B cell (primary cell): ENCODE data around the gene ALG1. TPM values are rescaled to one million over a fixed set of nuclear protein-coding genes. Genes with fewer than 3 reads are reported as not detected.
A peak's percentile ranks its signal among the peaks of the same experiment; 100 is the strongest.

Source experiments
- ATAC-seq: fragments of 200-7000 bp; cut with Tn5 transposase; one replicate; pipeline ENCODE4 v1.10.0; 2021; ENCODE audit warnings: low read depth, mild to moderate bottlenecking, moderate number of reproducible peaks, moderate library complexity
- CTCF ChIA-PET: fragments of 350-600 bp; sonication (Branson Sonifier 250); formaldehyde crosslinking; loops from one replicate; lab custom pipeline; 2021; ENCODE audit warnings: antibody characterized with exemption, inconsistent platforms; lab: Charles Lee
- POLR2A ChIA-PET: fragments of 350-600 bp; sonication (Branson Sonifier 250); formaldehyde crosslinking; loops from one replicate; lab custom pipeline; 2021; ENCODE audit warnings: antibody characterized with exemption; lab: Charles Lee
- DNase-seq: peaks from one replicate; pipeline ENCODE4 v3.0.0; 2013
- H2AFZ ChIP-seq: 2 replicates; pipeline ENCODE4 v1.6.1; 2012; ENCODE audit warnings: mild to moderate bottlenecking, low read depth, low read length; ENCODE audit not compliant: insufficient read depth, poor library complexity, severe bottlenecking
- H3K27ac ChIP-seq, 2 donors: 1 replicate in 1 of 2; 2 replicates in 1 of 2; pipeline ENCODE4 v1.5.1; 2012 to 2013; ENCODE audit warnings: low read length in 2 of 2, mild to moderate bottlenecking in 2 of 2, moderate library complexity in 1 of 2
- H3K27me3 ChIP-seq, 4 experiments: fragments of 200-600 bp in 1 of 4; sonication (generic) in 1 of 4; replicated peaks in 1 of 4; 1 replicate in 2 of 4; 2 replicates in 2 of 4; pipeline versions ENCODE4 v1.6.1 to v1.7.0; 2013 to 2016; ENCODE audit warnings: low read length in 3 of 4, mild to moderate bottlenecking in 2 of 4, mixed read lengths in 1 of 4, moderate library complexity in 1 of 4; ENCODE audit not compliant: insufficient read depth in 4 of 4, control insufficient read depth in 3 of 4; ENCODE audit errors: control extremely low read depth in 1 of 4
- H3K36me3 ChIP-seq, 2 experiments: replicated peaks in 1 of 2; 1 replicate in 1 of 2; 2 replicates in 1 of 2; pipeline versions ENCODE4 v1.6.1 to v1.7.1; 2013; ENCODE audit warnings: low read length in 1 of 2; ENCODE audit not compliant: insufficient read depth in 2 of 2, control insufficient read depth in 1 of 2; ENCODE audit errors: control extremely low read depth in 1 of 2, extremely low read depth in 1 of 2
- H3K4me1 ChIP-seq, 2 donors: fragments of 200-600 bp in 1 of 2; sonication (generic) in 1 of 2; 1 replicate in 1 of 2; 2 replicates in 1 of 2; pipeline versions ENCODE4 v1.5.1 to v1.6.1; 2013 to 2017; ENCODE audit warnings: low read length in 2 of 2; ENCODE audit not compliant: control insufficient read depth in 2 of 2, insufficient read depth in 2 of 2
- H3K4me2 ChIP-seq: replicated peaks from 2 replicates; pipeline ENCODE3; 2012; ENCODE audit warnings: mild to moderate bottlenecking, low read depth, low read length; ENCODE audit not compliant: poor library complexity, severe bottlenecking
- H3K4me3 ChIP-seq, 5 experiments: fragments of 200-600 bp in 1 of 5; sonication (generic) in 1 of 5; 1 replicate in 3 of 5; 2 replicates in 2 of 5; pipeline versions ENCODE4 v1.5.1 to v1.7.0; 2011 to 2016; ENCODE audit warnings: low read length in 4 of 5, mild to moderate bottlenecking in 4 of 5, low read depth in 2 of 5, control low read depth in 1 of 5, moderate library complexity in 1 of 5; ENCODE audit not compliant: insufficient read depth in 1 of 5; ENCODE audit errors: control extremely low read depth in 1 of 5, extremely low read depth in 1 of 5
- H3K79me2 ChIP-seq: fragments of 200-600 bp; sonication (generic); one replicate; pipeline ENCODE4 v1.6.0; 2016; ENCODE audit warnings: low read length; ENCODE audit not compliant: control insufficient read depth, insufficient read depth
- H3K9ac ChIP-seq: fragments of 200-600 bp; sonication (generic); 2 replicates; pipeline ENCODE4 v1.6.1; 2017; ENCODE audit warnings: mild to moderate bottlenecking, low read length, moderate library complexity
- H3K9me3 ChIP-seq, 3 donors: one replicate each; pipeline versions ENCODE4 v1.6.1 to v1.7.1; 2013; ENCODE audit warnings: low read length in 2 of 3; ENCODE audit not compliant: control insufficient read depth in 2 of 3, insufficient read depth in 1 of 3; ENCODE audit errors: control extremely low read depth in 1 of 3
- H4K20me1 ChIP-seq: 2 replicates; pipeline ENCODE4 v1.6.0; 2012; ENCODE audit warnings: mild to moderate bottlenecking, low read length; ENCODE audit not compliant: insufficient read depth, control insufficient read depth, poor library complexity, severe bottlenecking
- H3K27ac Mint-ChIP-seq: one replicate; pipeline ENCODE4 v1.8.0; 2021; ENCODE audit warnings: mixed read lengths
- H3K27me3 Mint-ChIP-seq: one replicate; pipeline ENCODE4 v1.8.0; 2021; ENCODE audit warnings: mixed read lengths
- H3K4me1 Mint-ChIP-seq: one replicate; pipeline ENCODE4 v1.8.0; 2021; ENCODE audit warnings: mixed read lengths
- H3K4me3 Mint-ChIP-seq: one replicate; pipeline ENCODE4 v1.8.0; 2021; ENCODE audit warnings: mixed read lengths
- H3K9me3 Mint-ChIP-seq: one replicate; pipeline ENCODE4 v1.8.0; 2022; ENCODE audit warnings: mixed read lengths; ENCODE audit not compliant: insufficient read depth
- EZH2 ChIP-seq: IDR thresholded peaks from 2 replicates; pipeline ENCODE4 v1.6.1; 2012; ENCODE audit warnings: borderline replicate concordance, low read depth, mild to moderate bottlenecking, moderate library complexity, low read length; ENCODE audit not compliant: insufficient read depth, poor library complexity, severe bottlenecking
- WGBS: methylation state at CpG from one replicate; pipeline ENCODE4 v1.1.5; 2013; ENCODE audit warnings: missing lambda C conversion rate; ENCODE audit not compliant: insufficient coverage; 5-methylcytosine and 5-hydroxymethylcytosine counted together
- intact Hi-C: fragments of 100-400 bp; cut with micrococcal nuclease; formaldehyde crosslinking; loops from one replicate; pipeline ENCODE4 v1.10.0; 2022
- polyA minus RNA-seq: library from RNA; depleted of rRNA, polyadenylated mRNA; stranded (reverse); fragments of >200 nt; gene quantifications from 2 replicates; pipeline ENCODE4 v1.2.3, GENCODE V29; 2012
- polyA plus RNA-seq: library from polyadenylated mRNA; depleted of rRNA; stranded (reverse); fragments of >200 nt; gene quantifications from 2 replicates; pipeline ENCODE4 v1.2.3, GENCODE V29; 2012
- total RNA-seq, 2 donors: library from RNA; stranded (reverse); fragments of 120-200 nt in 1 of 2; gene quantifications; 1 replicate in 1 of 2; 2 replicates in 1 of 2; pipeline versions ENCODE4 v1.2.3 to v1.2.4, GENCODE V29; 2013 to 2022
- TF ChIP-seq, protein P1 (sequence below): fragments of 200-600 bp; IDR thresholded peaks from one replicate; pipeline ENCODE4 v1.8.0; 2022; ENCODE audit warnings: antibody characterized with exemption, mild to moderate bottlenecking

ALG1 gene
- total RNA-seq (24.2 and 26.3 TPM in 2 replicates), polyA plus RNA-seq (10.8 and 12.2 TPM in 2 replicates), polyA minus RNA-seq (14.5 and 15.9 TPM in 2 replicates)
- total RNA-seq (2013): 16.3 TPM

DNA sequence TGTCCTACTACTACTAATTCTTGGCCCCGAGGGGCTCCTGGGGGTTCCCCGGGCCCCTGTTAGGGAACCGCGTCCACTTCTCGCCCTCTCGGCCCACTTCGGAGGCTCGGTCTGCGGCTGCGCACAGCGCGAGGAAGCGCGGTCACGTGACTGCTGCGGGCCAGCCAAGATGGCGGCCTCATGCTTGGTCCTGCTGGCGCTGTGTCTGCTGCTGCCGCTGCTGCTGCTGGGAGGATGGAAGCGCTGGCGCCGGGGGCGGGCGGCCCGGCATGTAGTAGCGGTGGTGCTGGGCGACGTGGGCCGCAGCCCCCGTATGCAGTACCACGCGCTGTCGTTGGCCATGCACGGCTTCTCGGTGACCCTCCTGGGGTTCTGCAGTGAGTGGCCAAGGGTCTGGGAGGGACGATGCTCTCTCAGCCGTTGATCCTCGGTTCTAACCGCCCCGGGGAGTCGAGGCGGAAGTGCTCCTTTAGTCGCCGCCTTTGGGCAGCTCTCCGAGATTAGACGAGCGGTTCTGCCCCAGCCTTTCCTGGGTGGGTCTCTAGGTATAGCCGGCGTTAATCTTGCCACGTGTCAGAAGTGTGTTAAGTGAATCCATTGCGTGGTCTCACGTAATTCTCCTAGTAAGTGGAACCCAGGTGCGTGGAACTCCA, at the start of gene ALG1:
Gene ALG1, plus strand, starts transcription at position 163 of the 653 bp plus-strand sequence. Its CDS starts 7 bp downstream, at position 170.
- Mint-ChIP-seq H3K27ac (peak within 1 kb of the TSS; percentile 99), H3K4me3 (peak within 1 kb of the TSS; percentile 98), H3K4me1 (peaks cover 27% of the 10 kb centered on the region), H3K9me3 (no peaks in the 10 kb centered on the region), H3K27me3 (peaks cover 3% of the 10 kb centered on the region)
- peak within 1 kb of the TSS; percentile 81 to 90 for H3K27ac ChIP-seq
- H3K9ac ChIP-seq: peak within 1 kb of the TSS; percentile 84
- no peaks in the 10 kb centered on the region for H3K27me3 ChIP-seq
- WGBS: under 1% methylated on average over 52 of the region's 53 CpGs
- H3K9me3 ChIP-seq: no peaks in the 10 kb centered on the region
- H3K79me2 ChIP-seq: peaks cover 15% of the 10 kb centered on the region
- intact Hi-C loops: loop anchor here (1.0 to 5.0 kb wide), 3 partner anchors 25 to 270 kb away; partner anchors contain the start of genes EEF2KMT, NAGPA and ROGDI
- POLR2A ChIA-PET: interaction anchor here (0.7 to 1.4 kb wide), 2 partner anchors 26 to 38 kb away, joined by 3 to 6 read pairs; partner anchors contain the start of genes EEF2KMT and NAGPA
- no peak for TF ChIP-seq EZH2
- TF ChIP-seq, protein P1, sequence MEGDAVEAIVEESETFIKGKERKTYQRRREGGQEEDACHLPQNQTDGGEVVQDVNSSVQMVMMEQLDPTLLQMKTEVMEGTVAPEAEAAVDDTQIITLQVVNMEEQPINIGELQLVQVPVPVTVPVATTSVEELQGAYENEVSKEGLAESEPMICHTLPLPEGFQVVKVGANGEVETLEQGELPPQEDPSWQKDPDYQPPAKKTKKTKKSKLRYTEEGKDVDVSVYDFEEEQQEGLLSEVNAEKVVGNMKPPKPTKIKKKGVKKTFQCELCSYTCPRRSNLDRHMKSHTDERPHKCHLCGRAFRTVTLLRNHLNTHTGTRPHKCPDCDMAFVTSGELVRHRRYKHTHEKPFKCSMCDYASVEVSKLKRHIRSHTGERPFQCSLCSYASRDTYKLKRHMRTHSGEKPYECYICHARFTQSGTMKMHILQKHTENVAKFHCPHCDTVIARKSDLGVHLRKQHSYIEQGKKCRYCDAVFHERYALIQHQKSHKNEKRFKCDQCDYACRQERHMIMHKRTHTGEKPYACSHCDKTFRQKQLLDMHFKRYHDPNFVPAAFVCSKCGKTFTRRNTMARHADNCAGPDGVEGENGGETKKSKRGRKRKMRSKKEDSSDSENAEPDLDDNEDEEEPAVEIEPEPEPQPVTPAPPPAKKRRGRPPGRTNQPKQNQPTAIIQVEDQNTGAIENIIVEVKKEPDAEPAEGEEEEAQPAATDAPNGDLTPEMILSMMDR: no peak
- peaks cover 5% of the 10 kb centered on the region for H4K20me1 ChIP-seq
- peaks cover 14 to 18% of the 10 kb centered on the region in 2 donors for H3K4me1 ChIP-seq
- DNase-seq (peak; percentile 93), ATAC-seq (peak; percentile 87)
- CTCF ChIA-PET: interaction anchor here (0.6 to 1.4 kb wide), 6 partner anchors 13 to 20 kb away, joined by 3 to 6 read pairs (median 3); no protein-coding TSS in a partner anchor
- peak within 1 kb of the TSS; percentile 97 for H2AFZ ChIP-seq
- H3K4me2 ChIP-seq: peak within 1 kb of the TSS; percentile 73
- peaks cover 0 to 20% of the 10 kb centered on the region in 2 experiments for H3K36me3 ChIP-seq
- peak within 1 kb of the TSS; percentile 50 to 87 (median 74) for H3K4me3 ChIP-seq

- Mint-ChIP-seq H3K27ac (no peak overlapping the region), H3K4me3 (no peak overlapping the region), H3K27me3 (no peaks in the 10 kb centered on the region), H3K9me3 (no peaks in the 10 kb centered on the region), H3K4me1 (no peaks in the 10 kb centered on the region)
- Histone ChIP-seq H3K27me3 (no peaks in the 10 kb centered on the region), H3K36me3 (peaks cover 0 to 7% of the 10 kb centered on the region in 2 experiments), H4K20me1 (no peaks in the 10 kb centered on the region), H3K9ac (no peak overlapping the region), H2AFZ (no peak overlapping the region), H3K79me2 (no peaks in the 10 kb centered on the region), H3K4me3 (no peak overlapping the region), H3K4me2 (no peak overlapping the region), H3K4me1 (no peaks in the 10 kb centered on the region), H3K27ac (no peak overlapping the region), H3K9me3 (peaks cover 0 to 2% (median 0%) of the 10 kb centered on the region in 3 donors)
- intact Hi-C loops: no loop called here
- TF ChIP-seq, protein P1: no peak
- no peak for TF ChIP-seq EZH2
- CTCF ChIA-PET: interaction anchor here (1.1 kb wide), 1 partner anchor 11 kb away, joined by 3 read pairs; the partner anchor contains the start of gene NAGPA
- no peak for DNase-seq
- no peak for ATAC-seq
- 91% methylated on average over 6 of the region's 6 CpGs for WGBS
- POLR2A ChIA-PET: no interaction called here
These were observed 49.1 kb upstream of the ALG1 start for GRCh38 chr16:5022521-5022920.
